Memory B cell (primary cell): ENCODE data around the gene HNF1B.

Experiments used
- ATAC-seq: fragments of 150-1000 bp; cut with Tn5 transposase; 2 replicates; pipeline ENCODE4 v1.10.0; 2021; ENCODE audit warnings: low read depth, mild to moderate bottlenecking, moderate library complexity
- DNase-seq, 2 donors: peaks; one replicate each; pipeline ENCODE4 v3.0.0; 2022; ENCODE audit warnings: low spot score in 2 of 2
- H3K27ac Mint-ChIP-seq: one replicate; pipeline ENCODE4 v1.8.0; 2022; ENCODE audit warnings: mild to moderate bottlenecking, moderate library complexity, mixed read lengths
- H3K27me3 Mint-ChIP-seq: one replicate; pipeline ENCODE4 v1.8.0; 2022; ENCODE audit warnings: mixed read lengths
- H3K36me3 Mint-ChIP-seq: one replicate; pipeline ENCODE4 v1.8.0; 2022; ENCODE audit warnings: mild to moderate bottlenecking, mixed read lengths
- H3K4me1 Mint-ChIP-seq: one replicate; pipeline ENCODE4 v1.8.0; 2022; ENCODE audit warnings: mixed read lengths
- H3K4me3 Mint-ChIP-seq: one replicate; pipeline ENCODE4 v1.8.0; 2022; ENCODE audit warnings: mild to moderate bottlenecking, moderate library complexity, mixed read lengths
- H3K9me3 Mint-ChIP-seq: one replicate; pipeline ENCODE4 v1.8.0; 2022; ENCODE audit warnings: mixed read lengths

Gene HNF1B

GRCh38 chr17:37750768-37751475 is 6.1 kb upstream of the HNF1B start:
- H3K27ac Mint-ChIP-seq: no peak overlapping the region
- H3K27me3 Mint-ChIP-seq: peaks cover 14% of the 10 kb centered on the region
- H3K4me3 Mint-ChIP-seq: no peak overlapping the region
- DNase-seq: no peak
- no peaks in the 10 kb centered on the region for H3K9me3 Mint-ChIP-seq
- H3K36me3 Mint-ChIP-seq: no peaks in the 10 kb centered on the region
- ATAC-seq: no peak
- peaks cover 3% of the 10 kb centered on the region for H3K4me1 Mint-ChIP-seq

DNA sequence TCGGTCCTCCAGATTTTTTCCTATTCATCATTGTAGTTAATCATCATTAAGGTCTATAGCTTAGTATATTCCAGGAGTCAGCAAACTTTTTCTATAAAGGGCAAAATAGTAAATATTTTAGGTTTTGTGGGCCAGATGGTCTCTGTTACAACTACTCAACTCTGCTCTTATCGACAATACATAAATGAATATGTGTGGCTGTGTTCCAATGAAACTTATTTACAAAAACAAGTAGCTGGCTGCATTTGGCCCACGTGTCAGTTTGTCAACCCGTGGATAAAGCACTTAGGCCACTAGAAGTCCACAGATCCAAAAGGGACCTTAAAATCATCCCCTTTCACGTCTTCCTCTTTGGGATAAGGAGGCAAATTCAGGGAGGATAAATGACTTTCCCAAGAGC is 5.4 kb upstream of the HNF1B start:
- H3K9me3 Mint-ChIP-seq: no peaks in the 10 kb centered on the region
- no peak overlapping the region for H3K27ac Mint-ChIP-seq
- H3K36me3 Mint-ChIP-seq: no peaks in the 10 kb centered on the region
- no peak for ATAC-seq
- no peak overlapping the region for H3K4me3 Mint-ChIP-seq
- H3K4me1 Mint-ChIP-seq: peaks cover 5% of the 10 kb centered on the region
- no peak for DNase-seq
- peaks cover 15% of the 10 kb centered on the region for H3K27me3 Mint-ChIP-seq

GRCh38 chr17:37747222-37747621 is 2.4 kb upstream of the HNF1B start:
- Mint-ChIP-seq H3K4me3 (no peak overlapping the region), H3K9me3 (no peaks in the 10 kb centered on the region), H3K27me3 (peaks cover 26% of the 10 kb centered on the region), H3K27ac (no peak overlapping the region), H3K4me1 (peaks cover 17% of the 10 kb centered on the region), H3K36me3 (no peaks in the 10 kb centered on the region)
- ATAC-seq: no peak
- DNase-seq: no peak

DNA sequence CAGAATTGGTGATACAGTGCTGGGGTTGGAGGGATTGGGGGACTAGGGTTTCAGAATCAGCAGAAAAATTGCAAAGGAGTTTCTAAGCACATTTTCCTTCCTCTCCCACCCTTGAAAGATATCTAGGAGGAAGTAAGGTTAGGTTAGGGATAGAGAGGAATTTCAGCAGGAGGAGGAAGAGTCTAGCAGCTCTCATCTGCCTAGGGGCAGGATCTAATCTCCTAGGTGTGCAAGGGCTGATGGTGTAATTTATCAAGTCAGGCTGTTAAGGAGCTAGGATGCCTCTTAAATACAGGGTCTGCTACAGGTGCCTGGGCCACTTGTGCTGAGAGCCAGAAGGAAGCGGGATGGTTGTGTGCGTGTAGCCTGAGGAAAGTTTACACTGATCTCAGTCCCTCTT is 1.8 kb upstream of the HNF1B start:
- Mint-ChIP-seq H3K4me3 (no peak overlapping the region), H3K9me3 (no peaks in the 10 kb centered on the region), H3K27ac (no peak overlapping the region), H3K36me3 (no peaks in the 10 kb centered on the region), H3K4me1 (peaks cover 18% of the 10 kb centered on the region), H3K27me3 (peaks cover 26% of the 10 kb centered on the region)
- ATAC-seq (no peak), DNase-seq (no peak)

DNA sequence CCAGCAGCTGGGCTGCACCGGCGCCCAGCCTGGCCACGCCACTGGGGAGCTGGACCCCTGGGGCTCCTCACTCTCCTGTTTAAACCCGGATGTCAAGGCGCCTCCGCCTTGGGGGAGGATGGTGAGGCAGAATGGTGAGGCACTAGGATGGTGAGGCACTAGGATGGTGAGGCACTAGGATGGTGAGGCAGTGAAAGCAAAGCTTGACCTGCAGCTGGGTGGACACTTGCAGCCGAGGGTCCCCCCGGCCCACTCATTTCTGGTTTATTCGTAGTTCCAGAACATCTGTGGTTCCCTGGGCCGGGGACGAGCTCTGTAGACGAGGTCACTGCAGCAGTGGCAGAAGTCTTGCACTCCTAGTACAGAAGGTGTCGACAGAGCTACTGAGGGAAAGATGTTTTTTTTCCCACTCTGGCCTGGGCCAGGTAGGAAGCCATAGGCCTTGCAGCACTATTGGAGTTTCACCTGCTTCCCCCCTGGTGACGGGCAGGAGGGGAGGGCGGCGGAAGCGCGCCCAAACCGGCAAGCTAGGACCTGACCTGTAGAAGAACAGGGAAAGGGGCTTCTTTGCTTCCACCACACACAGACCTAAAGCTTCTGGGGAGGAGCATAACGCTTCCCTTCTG is 1.1 kb upstream of the HNF1B start:
- Mint-ChIP-seq H3K4me3 (no peak overlapping the region), H3K36me3 (no peaks in the 10 kb centered on the region), H3K27ac (no peak overlapping the region), H3K9me3 (no peaks in the 10 kb centered on the region), H3K4me1 (peaks cover 18% of the 10 kb centered on the region), H3K27me3 (peaks cover 29% of the 10 kb centered on the region)
- DNase-seq (no peak), ATAC-seq (no peak)

- peaks cover 18% of the 10 kb centered on the region for H3K4me1 Mint-ChIP-seq
- H3K27ac Mint-ChIP-seq: peak overlapping the region; percentile 0
- peak overlapping the region; percentile 83 for H3K4me3 Mint-ChIP-seq
- no peaks in the 10 kb centered on the region for H3K36me3 Mint-ChIP-seq
- H3K27me3 Mint-ChIP-seq: peaks cover 32% of the 10 kb centered on the region
- H3K9me3 Mint-ChIP-seq: no peaks in the 10 kb centered on the region
- ATAC-seq (no peak), DNase-seq (no peak)
These were observed 279 bp downstream of the HNF1B start for GRCh38 chr17:37744633-37744927.

DNA sequence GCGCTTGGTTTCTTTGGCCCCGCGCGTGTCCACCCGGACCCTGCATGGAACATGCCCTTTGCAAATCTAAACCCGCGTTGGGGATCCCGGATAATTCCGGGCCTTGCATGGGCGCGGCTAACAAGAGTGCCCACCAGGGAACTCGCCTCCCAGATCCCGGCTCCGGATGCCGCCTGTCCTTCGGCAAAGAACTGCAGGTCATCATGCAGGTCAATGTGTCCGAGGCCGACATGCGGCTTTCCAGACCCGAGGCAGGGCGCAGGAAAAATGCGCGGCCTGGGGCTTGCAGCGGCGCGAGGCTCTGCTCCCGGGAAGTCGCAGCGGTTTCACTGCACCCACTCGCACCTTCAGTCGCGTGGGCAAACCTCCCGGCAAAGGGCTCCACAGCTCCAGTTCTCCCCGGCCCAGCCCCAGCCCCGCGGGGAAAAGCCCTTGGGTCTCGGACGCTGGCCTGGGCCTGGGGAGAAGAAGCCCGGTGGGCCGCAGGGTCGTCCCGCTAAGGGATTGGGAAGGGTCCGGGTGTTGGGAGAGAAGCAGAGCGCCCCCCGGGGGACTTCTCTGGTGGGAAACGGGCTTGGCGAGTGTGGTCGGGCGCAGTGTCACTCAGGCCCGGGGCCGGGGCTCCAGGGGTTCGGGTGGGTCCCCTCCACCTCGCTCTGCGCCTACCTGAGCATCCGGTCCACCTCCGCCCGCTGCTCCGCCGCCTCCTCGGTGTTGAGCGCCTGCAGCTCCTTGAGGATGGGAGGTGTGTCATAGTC is 805 bp downstream of the HNF1B start:
- no peak for ATAC-seq
- peaks cover 37% of the 10 kb centered on the region for H3K27me3 Mint-ChIP-seq
- peak; percentile 18 to 50 for DNase-seq

DNA sequence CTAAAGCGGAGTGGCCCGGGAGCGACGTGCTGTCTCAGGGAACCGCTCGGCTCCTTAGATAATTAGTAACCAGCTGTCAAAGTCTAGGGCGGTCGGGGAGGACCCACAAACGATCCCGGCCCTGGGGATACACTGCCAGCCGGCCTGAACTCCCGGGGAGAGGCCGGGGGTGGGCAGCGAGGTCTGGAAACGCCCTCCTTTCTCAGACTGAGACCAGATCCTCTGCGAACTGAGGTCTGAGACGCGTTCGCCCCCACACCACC is 1.3 kb downstream of the HNF1B start:
- Mint-ChIP-seq H3K27ac (no peak overlapping the region), H3K4me3 (peak overlapping the region; percentile 75), H3K4me1 (peaks cover 18% of the 10 kb centered on the region)

More for the DNA sequence above, 805 bp downstream of the HNF1B start:
- H3K4me1 Mint-ChIP-seq: peaks cover 18% of the 10 kb centered on the region
- H3K27ac Mint-ChIP-seq: peak overlapping the region; percentile 0
- peak overlapping the region; percentile 83 for H3K4me3 Mint-ChIP-seq
- no peaks in the 10 kb centered on the region for H3K36me3 Mint-ChIP-seq
- no peaks in the 10 kb centered on the region for H3K9me3 Mint-ChIP-seq

GRCh38 chr17:37742762-37743611 is 1.9 kb downstream of the HNF1B start:
- DNase-seq: peak; percentile 30 to 53

More for the DNA sequence above, 1.3 kb downstream of the HNF1B start:
- DNase-seq (peak in 1 of 2 donors; percentile 11), ATAC-seq (no peak)
- peaks cover 37% of the 10 kb centered on the region for H3K27me3 Mint-ChIP-seq
- no peaks in the 10 kb centered on the region for H3K9me3 Mint-ChIP-seq
- no peaks in the 10 kb centered on the region for H3K36me3 Mint-ChIP-seq

GRCh38 chr17:37742116-37742761 is 2.6 kb downstream of the HNF1B start:
- peaks cover 30% of the 10 kb centered on the region for H3K27me3 Mint-ChIP-seq
- no peaks in the 10 kb centered on the region for H3K9me3 Mint-ChIP-seq
- H3K4me3 Mint-ChIP-seq: peak overlapping the region; percentile 48
- peaks cover 18% of the 10 kb centered on the region for H3K4me1 Mint-ChIP-seq
- DNase-seq (peak; percentile 26 to 29), ATAC-seq (no peak)
- no peaks in the 10 kb centered on the region for H3K36me3 Mint-ChIP-seq
- no peak overlapping the region for H3K27ac Mint-ChIP-seq

More at GRCh38 chr17:37742762-37743611, 1.9 kb downstream of the HNF1B start:
- H3K9me3 Mint-ChIP-seq: no peaks in the 10 kb centered on the region
- H3K27ac Mint-ChIP-seq: no peak overlapping the region
- H3K36me3 Mint-ChIP-seq: no peaks in the 10 kb centered on the region
- H3K27me3 Mint-ChIP-seq: peaks cover 37% of the 10 kb centered on the region
- ATAC-seq: no peak
- peaks cover 18% of the 10 kb centered on the region for H3K4me1 Mint-ChIP-seq
- peak overlapping the region; percentile 75 for H3K4me3 Mint-ChIP-seq

DNA sequence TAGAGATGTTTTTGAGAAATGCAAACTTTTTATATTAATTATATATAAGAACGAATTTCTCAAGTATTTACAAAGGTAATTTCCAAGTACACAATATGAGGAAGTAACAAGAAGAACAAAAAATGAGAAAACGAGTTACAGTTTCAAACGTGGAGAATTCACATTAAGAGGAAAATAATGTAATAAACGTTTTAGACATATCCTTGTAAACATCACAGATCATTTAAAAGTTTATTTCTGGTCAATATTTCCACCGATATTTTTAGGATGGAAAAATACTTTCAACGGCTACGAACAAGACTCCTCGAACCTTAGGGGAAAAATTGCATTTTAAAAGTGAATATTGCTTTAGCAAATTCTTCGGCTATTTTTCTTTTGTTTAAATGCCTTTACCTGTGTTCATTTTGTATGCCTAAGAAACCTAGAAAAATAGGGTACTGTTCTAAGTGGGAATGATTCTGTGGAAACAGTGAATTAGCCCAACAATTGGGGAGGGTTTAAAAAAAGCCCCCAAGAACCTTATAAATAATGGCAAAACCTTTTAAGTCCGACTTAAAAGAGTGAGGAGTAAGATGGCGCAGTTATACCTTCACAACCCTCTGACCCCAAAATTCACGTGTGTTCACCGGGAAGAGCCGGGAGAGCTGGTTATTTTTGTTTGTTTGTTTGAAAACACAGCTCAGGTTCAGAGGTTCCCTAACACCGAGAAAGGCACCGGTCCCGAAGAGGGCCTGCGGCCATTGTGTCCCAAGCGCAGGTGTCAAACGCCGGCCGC is 3.3 kb downstream of the HNF1B start:
- H3K36me3 Mint-ChIP-seq: no peaks in the 10 kb centered on the region
- H3K4me3 Mint-ChIP-seq: no peak overlapping the region
- H3K27ac Mint-ChIP-seq: no peak overlapping the region
- H3K27me3 Mint-ChIP-seq: peaks cover 31% of the 10 kb centered on the region
- no peaks in the 10 kb centered on the region for H3K9me3 Mint-ChIP-seq
- peaks cover 15% of the 10 kb centered on the region for H3K4me1 Mint-ChIP-seq
- no peak for ATAC-seq
- DNase-seq: no peak

DNA sequence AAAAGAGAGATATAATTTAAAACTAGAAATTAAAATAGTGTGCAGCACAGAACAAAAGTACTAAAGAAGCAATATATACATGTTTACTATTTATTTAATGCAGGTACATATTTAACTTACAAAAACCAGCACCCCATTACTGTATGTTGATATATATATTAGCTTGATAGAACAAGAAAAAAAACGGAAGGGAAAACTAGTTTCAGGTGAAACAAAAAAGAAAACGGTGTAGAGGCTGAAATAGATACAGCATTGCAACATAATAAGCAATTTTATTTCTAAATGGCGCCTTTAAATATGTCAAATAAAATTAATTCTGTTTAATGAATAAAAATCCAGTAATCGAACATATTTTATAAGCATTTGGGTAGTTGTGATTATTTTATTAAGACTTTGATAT is 3.9 kb downstream of the HNF1B start:
- H3K27me3 Mint-ChIP-seq: peaks cover 32% of the 10 kb centered on the region
- H3K4me3 Mint-ChIP-seq: no peak overlapping the region
- H3K27ac Mint-ChIP-seq: no peak overlapping the region
- no peaks in the 10 kb centered on the region for H3K9me3 Mint-ChIP-seq
- no peak for ATAC-seq
- H3K36me3 Mint-ChIP-seq: no peaks in the 10 kb centered on the region
- no peak for DNase-seq
- H3K4me1 Mint-ChIP-seq: peaks cover 15% of the 10 kb centered on the region

DNA sequence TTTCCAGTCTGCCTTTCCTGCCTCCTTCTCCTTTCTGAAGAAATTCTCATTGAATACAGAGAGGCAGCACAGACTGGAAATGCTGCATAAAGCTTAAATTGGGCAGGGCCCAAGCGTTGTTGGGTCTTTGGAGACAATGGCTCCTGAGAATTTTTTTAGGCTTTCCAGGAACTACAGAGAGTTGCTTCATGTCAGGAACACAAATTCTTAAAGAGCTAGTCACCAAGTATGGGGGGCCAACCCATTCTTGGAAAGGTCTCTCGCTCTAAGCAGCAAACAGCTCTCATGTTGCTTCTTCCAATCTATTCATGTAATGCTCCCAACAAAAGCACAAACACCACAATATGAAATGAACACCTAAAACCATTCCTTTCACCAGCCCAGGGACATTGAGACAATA is 6.9 kb downstream of the HNF1B start:
- H3K36me3 Mint-ChIP-seq: no peaks in the 10 kb centered on the region
- H3K9me3 Mint-ChIP-seq: no peaks in the 10 kb centered on the region
- H3K4me3 Mint-ChIP-seq: no peak overlapping the region
- peaks cover 22% of the 10 kb centered on the region for H3K27me3 Mint-ChIP-seq
- DNase-seq: no peak
- no peak for ATAC-seq
- peaks cover 3% of the 10 kb centered on the region for H3K4me1 Mint-ChIP-seq
- no peak overlapping the region for H3K27ac Mint-ChIP-seq
